Measurements from ENCODE around the gene CRTAC1.

CRTAC1 gene

GRCh38 chr10:98006266-98006665 is 24.2 kb downstream of the CRTAC1 start:
- Histone ChIP-seq H3K27me3 (ENCODE audit: insufficient read depth, low read depth, severe bottlenecking) (no peaks in the 10 kb centered on the region), H3K36me3 (peaks cover 5% of the 10 kb centered on the region), H3K9me3 (ENCODE audit: severe bottlenecking) (no peaks in the 10 kb centered on the region), H3K4me3 (ENCODE audit: low read depth, low read length) (no peak overlapping the region), H3K27ac (no peak overlapping the region)
- no peak for DNase-seq
- TF ChIP-seq, protein P1, sequence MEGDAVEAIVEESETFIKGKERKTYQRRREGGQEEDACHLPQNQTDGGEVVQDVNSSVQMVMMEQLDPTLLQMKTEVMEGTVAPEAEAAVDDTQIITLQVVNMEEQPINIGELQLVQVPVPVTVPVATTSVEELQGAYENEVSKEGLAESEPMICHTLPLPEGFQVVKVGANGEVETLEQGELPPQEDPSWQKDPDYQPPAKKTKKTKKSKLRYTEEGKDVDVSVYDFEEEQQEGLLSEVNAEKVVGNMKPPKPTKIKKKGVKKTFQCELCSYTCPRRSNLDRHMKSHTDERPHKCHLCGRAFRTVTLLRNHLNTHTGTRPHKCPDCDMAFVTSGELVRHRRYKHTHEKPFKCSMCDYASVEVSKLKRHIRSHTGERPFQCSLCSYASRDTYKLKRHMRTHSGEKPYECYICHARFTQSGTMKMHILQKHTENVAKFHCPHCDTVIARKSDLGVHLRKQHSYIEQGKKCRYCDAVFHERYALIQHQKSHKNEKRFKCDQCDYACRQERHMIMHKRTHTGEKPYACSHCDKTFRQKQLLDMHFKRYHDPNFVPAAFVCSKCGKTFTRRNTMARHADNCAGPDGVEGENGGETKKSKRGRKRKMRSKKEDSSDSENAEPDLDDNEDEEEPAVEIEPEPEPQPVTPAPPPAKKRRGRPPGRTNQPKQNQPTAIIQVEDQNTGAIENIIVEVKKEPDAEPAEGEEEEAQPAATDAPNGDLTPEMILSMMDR (IDR thresholded peaks at IDR 0.05; ENCODE audit: low read depth, low read length): no peak

DNA sequence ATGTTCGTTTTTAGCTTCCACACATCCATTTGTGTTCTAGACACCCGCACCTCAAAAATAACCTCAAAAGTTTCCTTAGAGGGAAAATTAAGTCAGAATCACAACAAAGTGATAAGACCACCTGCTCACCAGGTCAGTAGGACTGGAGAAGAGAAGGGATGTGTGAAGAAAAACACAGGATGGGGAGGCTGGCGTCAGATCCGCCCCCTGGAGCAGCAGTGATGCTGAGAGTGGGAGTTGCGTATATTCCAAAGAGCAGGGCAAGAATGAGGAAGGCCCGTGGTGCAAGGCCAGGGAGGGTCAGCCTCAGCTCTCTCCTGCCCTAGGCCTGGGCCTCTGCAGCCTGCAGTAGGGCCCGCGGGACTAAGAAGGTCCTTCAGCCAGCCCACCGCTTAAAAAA is 28.7 kb downstream of the CRTAC1 start:
- Histone ChIP-seq H3K27ac (no peak overlapping the region), H3K36me3 (no peaks in the 10 kb centered on the region), H3K9me3 (ENCODE audit: severe bottlenecking) (no peaks in the 10 kb centered on the region), H3K27me3 (ENCODE audit: insufficient read depth, low read depth, severe bottlenecking) (no peaks in the 10 kb centered on the region), H3K4me3 (ENCODE audit: low read depth, low read length) (no peak overlapping the region)
- no peak for DNase-seq
- TF ChIP-seq, protein P1 (IDR thresholded peaks at IDR 0.05; ENCODE audit: low read depth, low read length): no peak

- H3K27me3 ChIP-seq (ENCODE audit: insufficient read depth, low read depth, severe bottlenecking): no peaks in the 10 kb centered on the region
- DNase-seq: no peak
- no peak overlapping the region for H3K4me3 ChIP-seq (ENCODE audit: low read depth, low read length)
- H3K36me3 ChIP-seq: no peaks in the 10 kb centered on the region
- TF ChIP-seq, protein P1 (IDR thresholded peaks at IDR 0.05; ENCODE audit: low read depth, low read length): no peak
- no peak overlapping the region for H3K27ac ChIP-seq
- no peaks in the 10 kb centered on the region for H3K9me3 ChIP-seq (ENCODE audit: severe bottlenecking)
These were observed 30.1 kb downstream of the CRTAC1 start for GRCh38 chr10:98000346-98000745.

- Histone ChIP-seq H3K4me3 (ENCODE audit: low read depth, low read length) (no peak overlapping the region), H3K27me3 (ENCODE audit: insufficient read depth, low read depth, severe bottlenecking) (no peaks in the 10 kb centered on the region), H3K27ac (no peak overlapping the region), H3K9me3 (ENCODE audit: severe bottlenecking) (no peaks in the 10 kb centered on the region), H3K36me3 (no peaks in the 10 kb centered on the region)
- no peak for DNase-seq
- TF ChIP-seq, protein P1 (IDR thresholded peaks at IDR 0.05; ENCODE audit: low read depth, low read length): no peak
These were observed 30.5 kb downstream of the CRTAC1 start for GRCh38 chr10:97999923-98000248.

DNA sequence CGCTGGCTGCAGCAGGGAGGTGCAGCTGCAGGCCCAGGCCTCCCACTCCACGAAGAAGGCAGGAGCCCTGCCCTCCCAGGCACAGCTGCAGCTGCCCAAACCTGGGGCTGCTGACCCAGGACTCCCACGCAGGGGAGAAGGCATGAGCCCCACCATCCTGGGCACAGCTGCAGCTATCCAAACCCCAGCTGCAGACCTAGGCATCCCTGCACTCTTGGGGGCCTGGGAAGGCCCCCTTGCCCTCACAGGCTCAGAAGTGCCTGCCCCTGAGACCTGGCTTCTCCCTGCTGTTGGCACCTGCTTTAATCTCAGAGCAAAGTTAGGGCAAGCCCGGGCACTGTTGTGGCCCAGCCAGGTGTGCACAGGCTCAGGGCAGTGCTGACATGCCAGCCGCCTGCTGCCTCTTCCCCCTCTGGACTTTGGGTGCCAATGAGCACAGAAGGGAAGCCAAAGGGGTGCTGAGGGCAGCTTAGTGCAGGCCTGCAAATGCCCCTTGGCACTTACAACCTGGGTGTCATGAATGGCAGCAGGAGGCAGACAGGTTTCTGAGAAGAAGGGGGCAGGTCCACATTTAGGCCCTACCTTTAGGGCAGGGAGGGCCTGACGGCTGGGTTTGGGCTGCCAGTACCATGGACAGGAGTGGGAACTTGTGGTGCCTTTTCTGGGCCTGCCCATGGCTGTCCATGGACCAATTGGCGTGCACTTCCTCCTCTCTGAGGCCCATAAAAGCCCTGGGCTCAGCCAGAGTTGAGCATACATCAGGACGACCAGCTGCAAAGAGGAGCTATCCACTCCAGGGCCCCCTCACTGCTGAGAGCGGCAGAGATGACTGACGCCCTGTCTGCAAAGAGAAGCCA is 31.1 kb downstream of the CRTAC1 start:
- DNase-seq: no peak
- Histone ChIP-seq H3K36me3 (no peaks in the 10 kb centered on the region), H3K9me3 (ENCODE audit: severe bottlenecking) (no peaks in the 10 kb centered on the region), H3K4me3 (ENCODE audit: low read depth, low read length) (no peak overlapping the region), H3K27me3 (ENCODE audit: insufficient read depth, low read depth, severe bottlenecking) (no peaks in the 10 kb centered on the region), H3K27ac (no peak overlapping the region)
- TF ChIP-seq, protein P1 (IDR thresholded peaks at IDR 0.05; ENCODE audit: low read depth, low read length): no peak

DNA sequence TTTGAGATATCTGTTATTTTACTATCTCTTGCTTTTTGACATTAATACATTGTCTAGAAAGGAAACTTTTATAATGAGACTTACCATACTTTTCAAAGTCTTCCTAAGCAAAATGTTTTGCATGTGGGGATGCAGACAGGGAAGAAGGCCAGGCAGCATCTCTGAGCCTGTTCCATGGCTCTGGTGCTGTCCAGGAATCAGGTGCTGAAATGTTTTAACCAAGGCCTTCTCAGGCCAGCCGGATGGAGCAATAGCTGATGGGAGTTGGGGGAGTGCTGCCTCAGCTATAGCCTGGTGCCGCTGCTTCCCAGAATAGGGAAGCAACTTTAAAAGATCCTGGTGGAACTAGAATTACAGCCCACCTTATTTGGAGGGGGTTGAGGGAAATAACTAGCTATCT is 38.5 kb downstream of the CRTAC1 start:
- no peaks in the 10 kb centered on the region for H3K27me3 ChIP-seq (ENCODE audit: insufficient read depth, low read depth, severe bottlenecking)
- H3K36me3 ChIP-seq: no peaks in the 10 kb centered on the region
- no peak for DNase-seq
- TF ChIP-seq, protein P1 (IDR thresholded peaks at IDR 0.05; ENCODE audit: low read depth, low read length): no peak
- H3K27ac ChIP-seq: no peak overlapping the region
- no peaks in the 10 kb centered on the region for H3K9me3 ChIP-seq (ENCODE audit: severe bottlenecking)
- H3K4me3 ChIP-seq (ENCODE audit: low read depth, low read length): no peak overlapping the region

Data from WERI-Rb-1 (cell line).